GM12878 (cell line): ENCODE data around the gene ANKRD28. TPM values are rescaled to one million over a fixed set of nuclear protein-coding genes. Genes with fewer than 3 reads are reported as not detected.

Experiments used
- ATF7 ChIP-seq: fragments of 450-650 bp; IDR thresholded peaks from 2 replicates; pipeline ENCODE4 v1.6.1; 2016; ENCODE audit warnings: low read depth, mild to moderate bottlenecking
- BCL11A ChIP-seq: IDR thresholded peaks from 2 replicates; pipeline ENCODE4 v1.6.1; 2011; ENCODE audit warnings: low read depth, low read length
- BHLHE40 ChIP-seq, 2 experiments: fragments of 450-650 bp in 1 of 2; IDR thresholded peaks; 2 replicates each; pipeline ENCODE4 v1.6.1; 2011 to 2017; ENCODE audit warnings: low read depth in 2 of 2, borderline replicate concordance in 1 of 2, improper control_type of control experiment in 1 of 2, low read length in 1 of 2, mild to moderate bottlenecking in 1 of 2
- IKZF1 ChIP-seq: fragments of 450-650 bp; conservative IDR thresholded peaks from 2 replicates; pipeline ENCODE4 v1.6.1; 2017; ENCODE audit warnings: antibody characterized with exemption, mild to moderate bottlenecking
- STAT3 ChIP-seq: IDR thresholded peaks from 2 replicates; pipeline ENCODE4 v1.6.1; 2011; ENCODE audit warnings: low read depth, low read length, improper control_type of control experiment
- YBX1 ChIP-seq: fragments of 450-650 bp; IDR thresholded peaks from 2 replicates; pipeline ENCODE4 v1.6.1; 2016; ENCODE audit warnings: antibody characterized with exemption
- polyA plus RNA-seq, 11 experiments: library from polyadenylated mRNA; depleted of rRNA in 4 of 11; unstranded in 6 of 11; stranded (reverse) in 5 of 11; fragments of >200 nt; fragmentation: Nextera tagmentation in 4 of 11; fragmentation: Illumina TruSeq in 1 of 11; extraction: Ambion mirVana in 4 of 11; extraction: Trizol in 1 of 11; gene quantifications; 1 replicate in 1 of 11; 2 replicates in 10 of 11; pipeline versions ENCODE4 v1.2.1 to v1.2.3, GENCODE V29; 2011 to 2016; ENCODE audit warnings: inconsistent platforms in 2 of 11, missing spikeins in 2 of 11, low read depth in 1 of 11
- total RNA-seq, 4 experiments: library from RNA; depleted of rRNA in 3 of 4; stranded (reverse); fragments of >200 nt in 3 of 4; fragmentation: Illumina TruSeq in 1 of 4; extraction: Trizol in 1 of 4; gene quantifications; 2 replicates each; pipeline versions ENCODE4 v1.2.1 to v1.2.3, GENCODE V29; 2013 to 2021
- TF ChIP-seq, protein P1 (sequence below): fragments of 450-650 bp; IDR thresholded peaks from 2 replicates; pipeline ENCODE4 v1.6.1; 2018; ENCODE audit warnings: mild to moderate bottlenecking, low read depth, moderate library complexity; ENCODE audit not compliant: partially characterized antibody

The ANKRD28 gene
- total and polyA plus RNA-seq, 10 of the 15 experiments (the other 5 are each of a cell fraction or from before 2014, with no cell fraction given): 11.2 to 105 (median 38.3) TPM

- TF ChIP-seq ATF7 (peak; percentile 52; the same call in 1 of the 2 replicates), BHLHE40 (IDR thresholded peaks at IDR 0.05; ENCODE audit: borderline replicate concordance in 1 of 2, low read depth in 2 of 2, low read length in 1 of 2) (0 out of 4 replicates have a peak, but pooled peaks of 1 of the 2 experiments have one; percentile 19), IKZF1 (no peak), YBX1 (no peak), STAT3 (no peak), BCL11A (no peak)
- TF ChIP-seq, protein P1, sequence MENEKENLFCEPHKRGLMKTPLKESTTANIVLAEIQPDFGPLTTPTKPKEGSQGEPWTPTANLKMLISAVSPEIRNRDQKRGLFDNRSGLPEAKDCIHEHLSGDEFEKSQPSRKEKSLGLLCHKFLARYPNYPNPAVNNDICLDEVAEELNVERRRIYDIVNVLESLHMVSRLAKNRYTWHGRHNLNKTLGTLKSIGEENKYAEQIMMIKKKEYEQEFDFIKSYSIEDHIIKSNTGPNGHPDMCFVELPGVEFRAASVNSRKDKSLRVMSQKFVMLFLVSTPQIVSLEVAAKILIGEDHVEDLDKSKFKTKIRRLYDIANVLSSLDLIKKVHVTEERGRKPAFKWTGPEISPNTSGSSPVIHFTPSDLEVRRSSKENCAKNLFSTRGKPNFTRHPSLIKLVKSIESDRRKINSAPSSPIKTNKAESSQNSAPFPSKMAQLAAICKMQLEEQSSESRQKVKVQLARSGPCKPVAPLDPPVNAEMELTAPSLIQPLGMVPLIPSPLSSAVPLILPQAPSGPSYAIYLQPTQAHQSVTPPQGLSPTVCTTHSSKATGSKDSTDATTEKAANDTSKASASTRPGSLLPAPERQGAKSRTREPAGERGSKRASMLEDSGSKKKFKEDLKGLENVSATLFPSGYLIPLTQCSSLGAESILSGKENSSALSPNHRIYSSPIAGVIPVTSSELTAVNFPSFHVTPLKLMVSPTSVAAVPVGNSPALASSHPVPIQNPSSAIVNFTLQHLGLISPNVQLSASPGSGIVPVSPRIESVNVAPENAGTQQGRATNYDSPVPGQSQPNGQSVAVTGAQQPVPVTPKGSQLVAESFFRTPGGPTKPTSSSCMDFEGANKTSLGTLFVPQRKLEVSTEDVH: peak; percentile 12
- TF ChIP-seq, all 136 proteins: peak for 10
These were observed 773 bp downstream of the ANKRD28 start (continued) for GRCh38 chr3:15796771-15797641.
